ENCODE results near the gene SMAD5. TPM values are rescaled to one million over a fixed set of nuclear protein-coding genes. Genes with fewer than 3 reads are reported as not detected.

The SMAD5 gene
- total and polyA plus RNA-seq, 8 donors, result 4.3 to 46.1 (median 20.7) TPM

GRCh38 chr5:136155761-136156160, 23.1 kb downstream of the SMAD5 start:
- FAIRE-seq, result no peak
- intact Hi-C loops (cut with DNase I), result no loop called here
- Histone ChIP-seq H3K4me3 (no peak overlapping the region), H3K4me1 (peaks cover 0 to 2% (median 0%) of the 10 kb centered on the region in 3 donors), H3K27me3 (no peaks in the 10 kb centered on the region), H3K9me3 (no peaks in the 10 kb centered on the region), H3K36me3 (peaks cover 0 to 19% (median 0%) of the 10 kb centered on the region in 3 donors), H3K27ac (no peak overlapping the region)
- no peak for ATAC-seq
- no peak for TF ChIP-seq CTCF (IDR thresholded peaks at IDR 0.05)
- no peak for DNase-seq
- 96 to 97% methylated on average over 1 of the region's 1 CpG for WGBS, 2 donors

GRCh38 chr5:136157514-136157913, 24.9 kb downstream of the SMAD5 start:
- no peak for DNase-seq
- no peak overlapping the region for H3K27ac ChIP-seq
- no peaks in the 10 kb centered on the region for H3K27me3 ChIP-seq
- FAIRE-seq, result no peak
- H3K4me1 ChIP-seq, result no peaks in the 10 kb centered on the region
- TF ChIP-seq CTCF (IDR thresholded peaks at IDR 0.05), result no peak
- no peak overlapping the region for H3K4me3 ChIP-seq
- intact Hi-C loops (cut with DNase I), result no loop called here
- ATAC-seq, result no peak
- H3K9me3 ChIP-seq, result no peaks in the 10 kb centered on the region
- H3K36me3 ChIP-seq, result peaks cover 0 to 19% (median 0%) of the 10 kb centered on the region in 3 donors
- 96 to 98% methylated on average over 5 of the region's 5 CpGs for WGBS, 2 donors

GRCh38 chr5:136159457-136159856, 26.8 kb downstream of the SMAD5 start:
- TF ChIP-seq CTCF (IDR thresholded peaks at IDR 0.05), result no peak
- H3K27ac ChIP-seq, result no peak overlapping the region
- ATAC-seq, result no peak
- DNase-seq, result no peak
- H3K4me3 ChIP-seq, result no peak overlapping the region
- H3K9me3 ChIP-seq, result no peaks in the 10 kb centered on the region
- WGBS, 2 donors, result 63 to 67% methylated on average over 3 of the region's 3 CpGs
- H3K36me3 ChIP-seq, result peaks cover 0 to 22% (median 0%) of the 10 kb centered on the region in 3 donors
- FAIRE-seq, result no peak
- H3K27me3 ChIP-seq, result no peaks in the 10 kb centered on the region
- H3K4me1 ChIP-seq, result no peaks in the 10 kb centered on the region
- intact Hi-C loops (cut with DNase I), result no loop called here

GRCh38 chr5:136162008-136162407, 29.4 kb downstream of the SMAD5 start:
- no peak for TF ChIP-seq CTCF (IDR thresholded peaks at IDR 0.05)
- H3K27me3 ChIP-seq, result no peaks in the 10 kb centered on the region
- WGBS, 2 donors, result 56 to 63% methylated on average over 4 of the region's 4 CpGs
- H3K9me3 ChIP-seq, result no peaks in the 10 kb centered on the region
- intact Hi-C loops (cut with DNase I), result no loop called here
- ATAC-seq (no peak), FAIRE-seq (no peak), DNase-seq (no peak)
- peaks cover 0 to 7% (median 0%) of the 10 kb centered on the region in 3 donors for H3K4me1 ChIP-seq
- no peak overlapping the region for H3K4me3 ChIP-seq
- peaks cover 0 to 10% (median 0%) of the 10 kb centered on the region in 3 donors for H3K36me3 ChIP-seq
- no peak overlapping the region for H3K27ac ChIP-seq

- Histone ChIP-seq H3K36me3 (peaks cover 0 to 19% (median 3%) of the 10 kb centered on the region in 3 donors), H3K9me3 (no peaks in the 10 kb centered on the region), H3K27me3 (no peaks in the 10 kb centered on the region), H3K27ac (no peak overlapping the region), H3K4me1 (peaks cover 0 to 7% (median 0%) of the 10 kb centered on the region in 3 donors), H3K4me3 (no peak overlapping the region)
- DNase-seq (no peak), FAIRE-seq (no peak), ATAC-seq (no peak)
- TF ChIP-seq CTCF (IDR thresholded peaks at IDR 0.05), result no peak
- intact Hi-C loops (cut with DNase I), result no loop called here
- WGBS, 2 donors, result 96 to 97% methylated on average over 1 of the region's 1 CpG
Observed at GRCh38 chr5:136164226-136164625, 31.6 kb downstream of the SMAD5 start.

Measured in pancreas (tissue), 10 donors.